BJ (cell line): ENCODE data around the gene ACSS1. TPM values are rescaled to one million over a fixed set of nuclear protein-coding genes. Genes with fewer than 3 reads are reported as not detected.

Source experiments
- CTCF ChIA-PET: fragments of 350-600 bp; formaldehyde crosslinking; extraction: SDS; loops from one replicate; lab custom pipeline; 2021; ENCODE audit warnings: antibody characterized with exemption, inconsistent platforms; lab: Yijun Ruan, JAX
- POLR2A ChIA-PET: fragments of 300-600 bp; sonication (Branson Sonifier 250); formaldehyde crosslinking; extraction: SDS; loops from one replicate; lab custom pipeline; 2021; ENCODE audit warnings: antibody characterized with exemption; lab: Charles Lee
- DNase-seq: peaks from one replicate; pipeline ENCODE4 v3.0.0-alpha.2; 2011; ENCODE audit warnings: low read depth
- H3K27me3 ChIP-seq: 2 replicates; pipeline ENCODE4 v1.6.0; 2011; ENCODE audit warnings: low read length; ENCODE audit not compliant: control insufficient read depth, insufficient read depth
- H3K36me3 ChIP-seq: 2 replicates; pipeline ENCODE4 v1.5.1; 2011; ENCODE audit warnings: low read length; ENCODE audit not compliant: control insufficient read depth, insufficient read depth
- H3K4me3 ChIP-seq: 2 replicates; pipeline ENCODE4 v1.5.1; 2011; ENCODE audit warnings: low read depth, mild to moderate bottlenecking, control low read depth, low read length
- CTCF ChIP-seq: IDR thresholded peaks from 2 replicates; pipeline ENCODE4 v1.5.1; 2011; ENCODE audit warnings: low read depth, mild to moderate bottlenecking, control low read depth, inconsistent platforms, low read length, moderate library complexity; ENCODE audit not compliant: insufficient read depth
- polyA plus RNA-seq: library from polyadenylated mRNA; depleted of rRNA; stranded (reverse); fragments of >200 nt; gene quantifications from 2 replicates; pipeline ENCODE4 v1.2.3, GENCODE V29; 2011

ACSS1 gene
- polyA plus RNA-seq, 1 experiment: 6.3 TPM

- H3K4me3 ChIP-seq: no peak overlapping the region
- no peaks in the 10 kb centered on the region for H3K27me3 ChIP-seq
- CTCF ChIA-PET: no interaction called here
- TF ChIP-seq CTCF: no peak
- peaks cover 8% of the 10 kb centered on the region for H3K36me3 ChIP-seq
- no peak for DNase-seq
- POLR2A ChIA-PET: interaction anchor here (0.6 kb wide), 1 partner anchor 247 kb away, joined by 3 read pairs; no protein-coding TSS in a partner anchor
Measured at GRCh38 chr20:24977336-24977735, 80.6 kb downstream of the ACSS1 start.

- CTCF ChIA-PET: no interaction called here
- TF ChIP-seq CTCF: no peak
Measured at GRCh38 chr20:24972341-24972740, 85.6 kb downstream of the ACSS1 start.

GRCh38 chr20:24971376-24972101 is 86.4 kb downstream of the ACSS1 start:
- ChIA-PET POLR2A (no interaction called here), CTCF (no interaction called here)
- H3K4me3 ChIP-seq: no peak overlapping the region
- H3K27me3 ChIP-seq: no peaks in the 10 kb centered on the region
- no peak for TF ChIP-seq CTCF
- H3K36me3 ChIP-seq: peaks cover 9% of the 10 kb centered on the region
- DNase-seq: no peak

More at GRCh38 chr20:24972341-24972740, 85.6 kb downstream of the ACSS1 start:
- POLR2A ChIA-PET: no interaction called here
- no peak for DNase-seq
- Histone ChIP-seq H3K4me3 (no peak overlapping the region), H3K27me3 (no peaks in the 10 kb centered on the region), H3K36me3 (peaks cover 9% of the 10 kb centered on the region)

GRCh38 chr20:24970754-24971153 is 87.2 kb downstream of the ACSS1 start:
- ChIA-PET CTCF (no interaction called here), POLR2A (no interaction called here)
- H3K4me3 ChIP-seq: no peak overlapping the region
- no peak for TF ChIP-seq CTCF
- no peak for DNase-seq
- no peaks in the 10 kb centered on the region for H3K27me3 ChIP-seq
- H3K36me3 ChIP-seq: peaks cover 9% of the 10 kb centered on the region

- ChIA-PET CTCF (no interaction called here), POLR2A (no interaction called here)
- H3K4me3 ChIP-seq: no peak overlapping the region
- H3K36me3 ChIP-seq: peaks cover 13% of the 10 kb centered on the region
- DNase-seq: no peak
- TF ChIP-seq CTCF: no peak
- H3K27me3 ChIP-seq: no peaks in the 10 kb centered on the region
Measured at GRCh38 chr20:24970030-24970553, 87.8 kb downstream of the ACSS1 start.
